OCI-LY3 (cell line): ENCODE data around the gene DROSHA.

ENCODE experiments used
- EZH2phosphoT487 ChIP-seq: fragments of 200-600 bp; shearing (Covaris generic); IDR thresholded peaks from 2 replicates; pipeline ENCODE4 v1.6.1; 2018; ENCODE audit warnings: antibody characterized with exemption, mixed run types, low read depth
- TF ChIP-seq, protein P1 (sequence below): fragments of 200-600, 300-600 bp; sonication (generic); IDR thresholded peaks from 2 replicates; pipeline ENCODE4 v1.5.1; 2014; ENCODE audit warnings: antibody characterized with exemption, low read length, low read depth

GRCh38 chr5:31486441-31486840 lies 45.5 kb downstream of the DROSHA start:
- TF ChIP-seq, protein P1, sequence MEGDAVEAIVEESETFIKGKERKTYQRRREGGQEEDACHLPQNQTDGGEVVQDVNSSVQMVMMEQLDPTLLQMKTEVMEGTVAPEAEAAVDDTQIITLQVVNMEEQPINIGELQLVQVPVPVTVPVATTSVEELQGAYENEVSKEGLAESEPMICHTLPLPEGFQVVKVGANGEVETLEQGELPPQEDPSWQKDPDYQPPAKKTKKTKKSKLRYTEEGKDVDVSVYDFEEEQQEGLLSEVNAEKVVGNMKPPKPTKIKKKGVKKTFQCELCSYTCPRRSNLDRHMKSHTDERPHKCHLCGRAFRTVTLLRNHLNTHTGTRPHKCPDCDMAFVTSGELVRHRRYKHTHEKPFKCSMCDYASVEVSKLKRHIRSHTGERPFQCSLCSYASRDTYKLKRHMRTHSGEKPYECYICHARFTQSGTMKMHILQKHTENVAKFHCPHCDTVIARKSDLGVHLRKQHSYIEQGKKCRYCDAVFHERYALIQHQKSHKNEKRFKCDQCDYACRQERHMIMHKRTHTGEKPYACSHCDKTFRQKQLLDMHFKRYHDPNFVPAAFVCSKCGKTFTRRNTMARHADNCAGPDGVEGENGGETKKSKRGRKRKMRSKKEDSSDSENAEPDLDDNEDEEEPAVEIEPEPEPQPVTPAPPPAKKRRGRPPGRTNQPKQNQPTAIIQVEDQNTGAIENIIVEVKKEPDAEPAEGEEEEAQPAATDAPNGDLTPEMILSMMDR, result no peak
- TF ChIP-seq EZH2phosphoT487, result no peak
